Stimulated activated CD4-positive, alpha-beta T cell treated with anti-CD3 and anti-CD28 coated beads, Interleukin-1b, Interleukin-23, amount 100 ng/mL, for 1 hour (primary cell): ENCODE measurements around the gene SPIC.

Experiments used
- DNase-seq, 2 donors: peaks; one replicate each; pipeline ENCODE4 v3.0.0-alpha.2; 2020; ENCODE audit warnings: low read depth in 2 of 2

The SPIC gene

GRCh38 chr12:101536069-101536674 is 61.0 kb downstream of the SPIC start:
- no peak for DNase-seq
